ENCODE measurements around the gene TSKU.
"Not testable (repeated sequence)": the region's sequence is repeated elsewhere in the genome, so short reads cannot be mapped to it uniquely, and the experiment has no call there.

TSKU gene

DNA sequence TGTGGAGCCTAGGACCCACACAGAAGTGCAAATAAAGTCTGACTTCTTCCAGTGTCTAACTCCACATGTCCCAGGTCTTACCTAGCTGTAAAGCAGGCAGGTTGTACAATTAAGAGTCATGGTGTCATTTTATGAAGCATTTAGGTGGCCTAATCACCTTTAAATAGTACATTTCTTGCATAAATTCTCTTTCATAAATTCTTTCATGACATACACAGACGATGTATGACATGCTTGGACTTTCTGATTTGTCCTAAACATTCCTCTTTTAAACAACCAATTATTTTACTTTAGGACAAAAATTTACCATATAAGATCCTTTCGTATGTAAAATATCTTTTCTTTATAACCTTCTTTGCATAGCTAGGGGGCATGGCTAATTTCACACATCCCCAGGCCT is 31.3 kb downstream of the TSKU start:
- Histone ChIP-seq H3K27me3 (ENCODE audit: insufficient read depth, poor library complexity, severe bottlenecking) (no peaks in the 10 kb centered on the region), H3K4me3 (replicated peaks; ENCODE audit: insufficient read depth, low read length) (no peak overlapping the region), H3K27ac (replicated peaks) (no peak overlapping the region)
- DNase-seq (ENCODE audit: low read depth in 1 of 2, low spot score in 1 of 2) = no peak
- TF ChIP-seq, protein P1, sequence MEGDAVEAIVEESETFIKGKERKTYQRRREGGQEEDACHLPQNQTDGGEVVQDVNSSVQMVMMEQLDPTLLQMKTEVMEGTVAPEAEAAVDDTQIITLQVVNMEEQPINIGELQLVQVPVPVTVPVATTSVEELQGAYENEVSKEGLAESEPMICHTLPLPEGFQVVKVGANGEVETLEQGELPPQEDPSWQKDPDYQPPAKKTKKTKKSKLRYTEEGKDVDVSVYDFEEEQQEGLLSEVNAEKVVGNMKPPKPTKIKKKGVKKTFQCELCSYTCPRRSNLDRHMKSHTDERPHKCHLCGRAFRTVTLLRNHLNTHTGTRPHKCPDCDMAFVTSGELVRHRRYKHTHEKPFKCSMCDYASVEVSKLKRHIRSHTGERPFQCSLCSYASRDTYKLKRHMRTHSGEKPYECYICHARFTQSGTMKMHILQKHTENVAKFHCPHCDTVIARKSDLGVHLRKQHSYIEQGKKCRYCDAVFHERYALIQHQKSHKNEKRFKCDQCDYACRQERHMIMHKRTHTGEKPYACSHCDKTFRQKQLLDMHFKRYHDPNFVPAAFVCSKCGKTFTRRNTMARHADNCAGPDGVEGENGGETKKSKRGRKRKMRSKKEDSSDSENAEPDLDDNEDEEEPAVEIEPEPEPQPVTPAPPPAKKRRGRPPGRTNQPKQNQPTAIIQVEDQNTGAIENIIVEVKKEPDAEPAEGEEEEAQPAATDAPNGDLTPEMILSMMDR (IDR thresholded peaks at IDR 0.05; ENCODE audit: insufficient read depth, low read length) = no peak
- TF ChIP-seq POLR2AphosphoS5 (IDR thresholded peaks at IDR 0.05; ENCODE audit: low read depth) (no peak), SPI1 (IDR thresholded peaks at IDR 0.05; ENCODE audit: borderline replicate concordance, low read depth) (no peak), GABPA (IDR thresholded peaks at IDR 0.05; ENCODE audit: low read depth) (no peak), REST (IDR thresholded peaks at IDR 0.05; ENCODE audit: insufficient replicate concordance, low read depth) (no peak)

- not testable (repeated sequence) for H3K27me3 ChIP-seq (ENCODE audit: insufficient read depth, poor library complexity, severe bottlenecking); H3K27ac ChIP-seq (replicated peaks); DNase-seq (ENCODE audit: low read depth in 1 of 2, low spot score in 1 of 2); H3K4me3 ChIP-seq (replicated peaks; ENCODE audit: insufficient read depth, low read length)
Measured at GRCh38 chr11:76815678-76816077, 32.5 kb downstream of the TSKU start.

- H3K27me3 ChIP-seq (ENCODE audit: insufficient read depth, poor library complexity, severe bottlenecking) = no peaks in the 10 kb centered on the region
- DNase-seq (ENCODE audit: low read depth in 1 of 2, low spot score in 1 of 2) = no peak
- H3K27ac ChIP-seq (replicated peaks) = no peak overlapping the region
- H3K4me3 ChIP-seq (replicated peaks; ENCODE audit: insufficient read depth, low read length) = no peak overlapping the region
- TF ChIP-seq SPI1 (IDR thresholded peaks at IDR 0.05; ENCODE audit: borderline replicate concordance, low read depth) (no peak), POLR2AphosphoS5 (IDR thresholded peaks at IDR 0.05; ENCODE audit: low read depth) (no peak), GABPA (IDR thresholded peaks at IDR 0.05; ENCODE audit: low read depth) (no peak), REST (IDR thresholded peaks at IDR 0.05; ENCODE audit: insufficient replicate concordance, low read depth) (no peak)
- TF ChIP-seq, protein P1 (IDR thresholded peaks at IDR 0.05; ENCODE audit: insufficient read depth, low read length) = no peak
Measured at GRCh38 chr11:76820184-76820566, 37.0 kb downstream of the TSKU start.

DNA sequence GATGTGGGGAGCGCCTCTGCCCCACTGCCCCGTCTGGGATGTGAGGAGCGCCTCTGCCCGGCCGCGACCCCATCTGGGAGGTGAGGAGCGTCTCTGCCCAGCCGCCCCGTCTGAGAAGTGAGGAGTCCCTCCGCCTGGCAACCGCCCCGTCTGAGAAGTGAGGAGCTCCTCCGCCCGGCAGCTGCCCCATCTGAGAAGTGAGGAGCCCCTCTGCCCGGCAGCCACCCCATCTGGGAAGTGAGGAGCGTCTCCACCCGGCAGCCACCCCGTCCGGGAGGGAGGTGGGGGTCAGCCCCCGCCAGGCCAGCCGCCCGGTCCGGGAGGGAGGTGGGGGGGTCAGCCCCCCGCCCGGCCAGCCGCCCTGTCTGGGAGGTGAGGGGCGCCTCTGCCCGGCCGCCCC is 38.2 kb downstream of the TSKU start:
- not testable (repeated sequence) for DNase-seq (ENCODE audit: low read depth in 1 of 2, low spot score in 1 of 2); H3K27me3 ChIP-seq (ENCODE audit: insufficient read depth, poor library complexity, severe bottlenecking); H3K4me3 ChIP-seq (replicated peaks; ENCODE audit: insufficient read depth, low read length); H3K27ac ChIP-seq (replicated peaks)

GRCh38 chr11:76822406-76822805 is 39.2 kb downstream of the TSKU start:
- no peak for DNase-seq (ENCODE audit: low read depth in 1 of 2, low spot score in 1 of 2)
- TF ChIP-seq, protein P1 (IDR thresholded peaks at IDR 0.05; ENCODE audit: insufficient read depth, low read length) = no peak
- TF ChIP-seq GABPA (IDR thresholded peaks at IDR 0.05; ENCODE audit: low read depth) = no peak
- no peak for TF ChIP-seq SPI1 (IDR thresholded peaks at IDR 0.05; ENCODE audit: borderline replicate concordance, low read depth)
- no peak for TF ChIP-seq REST (IDR thresholded peaks at IDR 0.05; ENCODE audit: insufficient replicate concordance, low read depth)
- TF ChIP-seq POLR2AphosphoS5 (IDR thresholded peaks at IDR 0.05; ENCODE audit: low read depth) = no peak
- no peak overlapping the region for H3K27ac ChIP-seq (replicated peaks)

More at GRCh38 chr11:76822406-76822805, 39.2 kb downstream of the TSKU start:
- Histone ChIP-seq H3K27me3 (ENCODE audit: insufficient read depth, poor library complexity, severe bottlenecking) (no peaks in the 10 kb centered on the region), H3K4me3 (replicated peaks; ENCODE audit: insufficient read depth, low read length) (no peak overlapping the region)
